Breast epithelium (tissue), 4 donors: ENCODE results near the gene LAIR2. TPM values are rescaled to one million over a fixed set of nuclear protein-coding genes. Genes with fewer than 3 reads are reported as not detected.

Experiments used
- DNase-seq, 2 donors: peaks; one replicate each; pipeline ENCODE4 v3.0.0-alpha.2; 2019; ENCODE audit warnings: low spot score in 2 of 2
- H3K27ac ChIP-seq, 2 donors: fragments of 200-600 bp; sonication (generic) in 1 of 2; one replicate each; pipeline ENCODE4 v1.5.1; 2016 to 2019; ENCODE audit warnings: mild to moderate bottlenecking in 1 of 2
- H3K27me3 ChIP-seq, 2 donors: fragments of 200-600 bp; sonication (generic) in 1 of 2; one replicate each; pipeline versions ENCODE4 v1.5.1 to v1.6.0; 2017 to 2019; ENCODE audit warnings: control low read depth in 1 of 2, mild to moderate bottlenecking in 1 of 2
- H3K36me3 ChIP-seq: fragments of 200-600 bp; one replicate; pipeline ENCODE4 v1.5.1; 2019
- H3K4me1 ChIP-seq, 2 donors: fragments of 200-600 bp; sonication (generic); one replicate each; pipeline ENCODE4 v1.5.1; 2016 to 2019; ENCODE audit warnings: control low read depth in 1 of 2
- H3K4me3 ChIP-seq, 3 donors: fragments of 200-600 bp; sonication (generic); 1 replicate in 2 of 3; 2 replicates in 1 of 3; pipeline ENCODE4 v1.5.1; 2016 to 2019; ENCODE audit warnings: mild to moderate bottlenecking in 3 of 3, moderate library complexity in 2 of 3
- H3K9me3 ChIP-seq, 2 donors: fragments of 200-600 bp; sonication (generic) in 1 of 2; one replicate each; pipeline ENCODE4 v1.5.1; 2016 to 2019; ENCODE audit warnings: control low read depth in 1 of 2
- CTCF ChIP-seq, 3 donors: fragments of 450-650 bp; IDR thresholded peaks; one replicate each; pipeline ENCODE4 v1.5.1; 2016 to 2017; ENCODE audit warnings: antibody characterized with exemption in 3 of 3, mild to moderate bottlenecking in 3 of 3, moderate library complexity in 3 of 3
- POLR2A ChIP-seq: fragments of 450-650 bp; IDR thresholded peaks from one replicate; pipeline ENCODE4 v1.6.1; 2016; ENCODE audit warnings: antibody characterized with exemption, mild to moderate bottlenecking, moderate library complexity
- POLR2AphosphoS5 ChIP-seq, 3 donors: sonication (generic); formaldehyde crosslinking; IDR thresholded peaks; one replicate each; pipeline ENCODE4 v1.6.1; 2017; ENCODE audit warnings: antibody characterized with exemption in 3 of 3
- intact Hi-C: fragments of 100-400 bp; cut with DNase I; formaldehyde crosslinking; loops from one replicate; pipeline ENCODE4 v1.15.1; 2023; ENCODE audit warnings: low total_unique reads
- total RNA-seq, 3 donors: library from RNA; depleted of rRNA; stranded (reverse); fragments of >200 nt; gene quantifications; one replicate each; pipeline ENCODE4 v1.1.0, GENCODE V29; 2016

LAIR2 gene
- total RNA-seq, 3 donors from 2014 or later: not detected

GRCh38 chr19:54556194-54556593 lies 53.6 kb downstream of the LAIR2 start:
- peaks cover 0 to 15% of the 10 kb centered on the region in 2 donors for H3K27me3 ChIP-seq
- H3K4me1 ChIP-seq: no peaks in the 10 kb centered on the region
- DNase-seq: no peak
- no peak overlapping the region for H3K4me3 ChIP-seq
- TF ChIP-seq CTCF (IDR thresholded peaks at IDR 0.05): no peak
- no peak for TF ChIP-seq POLR2A
- no peak for TF ChIP-seq POLR2AphosphoS5 (IDR thresholded peaks at IDR 0.05)
- H3K27ac ChIP-seq: no peak overlapping the region
- no peaks in the 10 kb centered on the region for H3K36me3 ChIP-seq
- intact Hi-C loops: no loop called here
- no peaks in the 10 kb centered on the region for H3K9me3 ChIP-seq

- H3K27me3 ChIP-seq: peaks cover 0 to 8% of the 10 kb centered on the region in 2 donors
- no peaks in the 10 kb centered on the region for H3K36me3 ChIP-seq
- intact Hi-C loops: no loop called here
- DNase-seq: no peak
- no peaks in the 10 kb centered on the region for H3K9me3 ChIP-seq
- no peak overlapping the region for H3K4me3 ChIP-seq
- TF ChIP-seq POLR2AphosphoS5 (IDR thresholded peaks at IDR 0.05): no peak
- H3K4me1 ChIP-seq: no peaks in the 10 kb centered on the region
- no peak overlapping the region for H3K27ac ChIP-seq
Measured at GRCh38 chr19:54558339-54558738, 55.7 kb downstream of the LAIR2 start.

Other genes with a start within 250 kb of the LAIR2 start
- 10 to 100 TPM in 1 of 3 donors, 1 to 10 TPM in 2; 2.0 to 46.4 (median 4.8) TPM for gene LILRB5, start 245.6 kb upstream of the LAIR2 start, total RNA-seq
- 1 to 10 TPM in 2 of 3 donors, under 1 TPM in 1; 0.98 to 3.5 (median 1.8) TPM for gene LILRB2, start 221.7 kb upstream of the LAIR2 start, total RNA-seq
- 1 to 10 TPM in 2 of 3 donors, under 1 TPM in 1; 0.98 to 2.2 (median 1.4) TPM for gene LILRA5, start 189.7 kb upstream of the LAIR2 start, total RNA-seq
- 1 to 10 TPM in 1 of 3 donors, not detected in 2; 4.5 TPM for gene LILRA4, start 163.7 kb upstream of the LAIR2 start, total RNA-seq
- 10 to 100 TPM; 11.8 to 44.5 (median 23.1) TPM for gene LAIR1, start 137.9 kb upstream of the LAIR2 start, total RNA-seq
- 1 to 10 TPM in 2 of 3 donors, under 1 TPM in 1; 0.48 to 4.6 (median 4.0) TPM for gene TTYH1, start 87.4 kb upstream of the LAIR2 start, total RNA-seq
- gene LENG8, start 53.6 kb upstream of the LAIR2 start, total RNA-seq: 100 to 1,000 TPM in 2 of 3 donors, 10 to 100 TPM in 1; 82.9 to 204 (median 148) TPM
- 1 to 10 TPM; 4.5 to 8.2 (median 4.8) TPM for gene LENG9, start 39.1 kb upstream of the LAIR2 start, total RNA-seq
- gene CDC42EP5, start 29.5 kb upstream of the LAIR2 start, total RNA-seq: 10 to 100 TPM in 2 of 3 donors, 1 to 10 TPM in 1; 8.8 to 40.6 (median 17.4) TPM
- gene LILRA2, start 71.0 kb downstream of the LAIR2 start, total RNA-seq: 1 to 10 TPM in 2 of 3 donors, under 1 TPM in 1; 0.66 to 6.9 (median 4.2) TPM
- 1 to 10 TPM in 1 of 3 donors, under 1 TPM in 2; 0.44 to 1.8 (median 0.66) TPM for gene LILRA1, start 90.8 kb downstream of the LAIR2 start, total RNA-seq
- 1 to 10 TPM; 1.6 to 2.6 (median 2.3) TPM for gene LILRB1, start 127.7 kb downstream of the LAIR2 start, total RNA-seq
- gene LILRB4, start 160.2 kb downstream of the LAIR2 start, total RNA-seq: 10 to 100 TPM in 2 of 3 donors, 1 to 10 TPM in 1; 1.3 to 17.6 (median 10.1) TPM
- gene KIR3DL3, start 221.6 kb downstream of the LAIR2 start, total RNA-seq: not detected
- gene KIR2DL3, start 235.7 kb downstream of the LAIR2 start, total RNA-seq: not detected